IMR-90 (cell line): ENCODE measurements around the gene SELENOT. TPM values are rescaled to one million over a fixed set of nuclear protein-coding genes. Genes with fewer than 3 reads are reported as not detected.

Source experiments
- ATAC-seq: fragments of 200-7000 bp; cut with Tn5 transposase; 2 replicates; pipeline ENCODE4 v1.9.1; 2020; ENCODE audit warnings: low read depth, mild to moderate bottlenecking, moderate library complexity
- BruUV-seq: library from RNA; stranded (reverse); fragments of 400-500 nt; replicated peaks from 2 replicates; lab custom pipeline; 2021; lab: Mats Ljungman, UMichigan
- CTCF ChIA-PET: fragments of 300-600 bp; formaldehyde crosslinking; extraction: SDS; loops from one replicate; lab custom pipeline; 2021; ENCODE audit warnings: antibody characterized with exemption; lab: Yijun Ruan, JAX
- POLR2A ChIA-PET: fragments of 300-600 bp; sonication (Branson Sonifier 250); formaldehyde crosslinking; loops from one replicate; lab custom pipeline; 2022; ENCODE audit warnings: antibody characterized with exemption; ENCODE audit not compliant: unreplicated experiment; lab: Charles Lee
- DNase-seq: peaks from one replicate; pipeline ENCODE4 v3.0.0; 2013
- H2AFZ ChIP-seq: replicated peaks from 2 replicates; pipeline ENCODE3; 2013; ENCODE audit warnings: low read length, mild to moderate bottlenecking; ENCODE audit not compliant: poor library complexity
- H2AK5ac ChIP-seq: 2 replicates; pipeline ENCODE4 v1.6.1; 2013; ENCODE audit warnings: low read depth, low read length, inconsistent platforms
- H2AK9ac ChIP-seq: replicated peaks from 2 replicates; pipeline ENCODE3; 2013; ENCODE audit warnings: mild to moderate bottlenecking, low read depth, low read length, moderate library complexity; ENCODE audit not compliant: poor library complexity
- H2BK120ac ChIP-seq: 2 replicates; pipeline ENCODE4 v1.6.1; 2013; ENCODE audit warnings: low read depth, low read length, inconsistent platforms
- H2BK15ac ChIP-seq: 3 replicates; pipeline ENCODE4 v1.6.1; 2013; ENCODE audit warnings: low read depth, low read length, inconsistent platforms
- H2BK20ac ChIP-seq: 2 replicates; pipeline ENCODE4 v1.6.1; 2013; ENCODE audit warnings: low read depth, mild to moderate bottlenecking, inconsistent platforms, low read length, moderate library complexity
- H2BK5ac ChIP-seq: 2 replicates; pipeline ENCODE4 v1.6.1; 2013; ENCODE audit warnings: mild to moderate bottlenecking, low read depth, low read length, inconsistent platforms; ENCODE audit not compliant: poor library complexity, severe bottlenecking
- H3K14ac ChIP-seq: replicated peaks from 2 replicates; pipeline ENCODE4 v1.6.1; 2013; ENCODE audit warnings: low read depth, low read length, inconsistent platforms
- H3K18ac ChIP-seq: 2 replicates; pipeline ENCODE4 v1.6.1; 2013; ENCODE audit warnings: low read depth, low read length, control low read depth
- H3K23ac ChIP-seq: 2 replicates; pipeline ENCODE4 v1.6.1; 2013; ENCODE audit warnings: low read depth, low read length, inconsistent platforms
- H3K27ac ChIP-seq: 2 replicates; pipeline ENCODE4 v1.5.1; 2013; ENCODE audit warnings: mild to moderate bottlenecking, control low read depth, low read length; ENCODE audit not compliant: insufficient read depth
- H3K27me3 ChIP-seq: 2 replicates; pipeline ENCODE4 v1.6.1; 2013; ENCODE audit warnings: low read length; ENCODE audit not compliant: control insufficient read depth, insufficient read depth
- H3K36me3 ChIP-seq: 2 replicates; pipeline ENCODE4 v1.6.1; 2013; ENCODE audit warnings: low read length, mixed read lengths; ENCODE audit not compliant: control insufficient read depth, insufficient read depth
- H3K4ac ChIP-seq: 2 replicates; pipeline ENCODE4 v1.6.1; 2013; ENCODE audit warnings: low read depth, low read length, inconsistent platforms
- H3K4me1 ChIP-seq: 2 replicates; pipeline ENCODE4 v1.6.1; 2013; ENCODE audit warnings: low read length, mixed read lengths; ENCODE audit not compliant: control insufficient read depth, insufficient read depth
- H3K4me2 ChIP-seq: 2 replicates; pipeline ENCODE4 v1.6.1; 2013; ENCODE audit warnings: low read depth, mild to moderate bottlenecking, control low read depth, low read length, moderate library complexity
- H3K4me3 ChIP-seq: 2 replicates; pipeline ENCODE4 v1.5.1; 2013; ENCODE audit warnings: low read depth, mild to moderate bottlenecking, control low read depth, low read length, moderate library complexity; ENCODE audit not compliant: insufficient read depth
- H3K56ac ChIP-seq: 2 replicates; pipeline ENCODE4 v1.6.1; 2013; ENCODE audit warnings: low read length, inconsistent platforms; ENCODE audit not compliant: insufficient read depth; ENCODE audit errors: extremely low read depth
- H3K79me1 ChIP-seq, 2 experiments: 2 replicates each; pipeline ENCODE4 v1.6.1; 2013; ENCODE audit warnings: low read length in 2 of 2, inconsistent platforms in 1 of 2, low read depth in 1 of 2
- H3K9ac ChIP-seq: 2 replicates; pipeline ENCODE4 v1.6.1; 2013; ENCODE audit warnings: low read depth, low read length, control low read depth
- H3K9me1 ChIP-seq: 2 replicates; pipeline ENCODE4 v1.6.1; 2013; ENCODE audit warnings: low read length, inconsistent platforms; ENCODE audit not compliant: insufficient read depth
- H3K9me3 ChIP-seq: 2 replicates; pipeline ENCODE4 v1.6.1; 2013; ENCODE audit warnings: low read length; ENCODE audit not compliant: control insufficient read depth, insufficient read depth
- H4K20me1 ChIP-seq: 2 replicates; pipeline ENCODE4 v1.6.1; 2013; ENCODE audit warnings: low read length, inconsistent platforms; ENCODE audit not compliant: insufficient read depth
- H4K5ac ChIP-seq: 2 replicates; pipeline ENCODE4 v1.6.1; 2013; ENCODE audit warnings: mild to moderate bottlenecking, low read depth, low read length, control low read depth
- H4K8ac ChIP-seq, 2 experiments: 2 replicates each; pipeline ENCODE4 v1.6.1; 2013; ENCODE audit warnings: low read depth in 2 of 2, low read length in 2 of 2, control low read depth in 1 of 2, inconsistent platforms in 1 of 2
- H4K91ac ChIP-seq: 2 replicates; pipeline ENCODE4 v1.6.1; 2013; ENCODE audit warnings: low read depth, low read length, inconsistent platforms; ENCODE audit not compliant: insufficient read depth
- BHLHE40 ChIP-seq: fragments of 150-350 bp; IDR thresholded peaks from 2 replicates; pipeline ENCODE4 v1.6.1; 2016; ENCODE audit warnings: mild to moderate bottlenecking, low read depth, low read length
- CEBPB ChIP-seq: IDR thresholded peaks from 2 replicates; pipeline ENCODE4 v1.6.1; 2012; ENCODE audit warnings: low read depth, low read length, improper control_type of control experiment
- CHD1 ChIP-seq: IDR thresholded peaks from 2 replicates; pipeline ENCODE4 v1.6.1; 2012; ENCODE audit warnings: low read depth, low read length, improper control_type of control experiment
- CTCF ChIP-seq: conservative IDR thresholded peaks from 2 replicates; pipeline ENCODE4 v1.5.1; 2012; ENCODE audit warnings: mild to moderate bottlenecking, low read depth, low read length, improper control_type of control experiment
- ELK1 ChIP-seq: fragments of 150-350 bp; IDR thresholded peaks from 2 replicates; pipeline ENCODE4 v1.6.1; 2016; ENCODE audit warnings: low read depth, mild to moderate bottlenecking, low read length, moderate library complexity, borderline replicate concordance
- FOS ChIP-seq: fragments of 150-350 bp; IDR thresholded peaks from 2 replicates; pipeline ENCODE4 v1.6.1; 2016; ENCODE audit warnings: low read depth, low read length
- MAFK ChIP-seq: IDR thresholded peaks from 2 replicates; pipeline ENCODE4 v1.6.1; 2012; ENCODE audit warnings: low read depth, low read length, improper control_type of control experiment
- MAZ ChIP-seq: IDR thresholded peaks from 2 replicates; pipeline ENCODE4 v1.6.1; 2012; ENCODE audit warnings: low read depth, mild to moderate bottlenecking, low read length, improper control_type of control experiment, moderate library complexity, borderline replicate concordance
- MXI1 ChIP-seq: IDR thresholded peaks from 2 replicates; pipeline ENCODE4 v1.6.1; 2012; ENCODE audit warnings: low read depth, mild to moderate bottlenecking, low read length, moderate library complexity, borderline replicate concordance
- NFE2L2 ChIP-seq: fragments of 150-350 bp; IDR thresholded peaks from 2 replicates; pipeline ENCODE4 v1.6.1; 2016; ENCODE audit warnings: low read depth, mild to moderate bottlenecking, low read length
- POLR2A ChIP-seq: IDR thresholded peaks from 2 replicates; pipeline ENCODE4 v1.6.1; 2012; ENCODE audit warnings: mild to moderate bottlenecking, low read depth, low read length
- RCOR1 ChIP-seq: IDR thresholded peaks from 2 replicates; pipeline ENCODE4 v1.6.1; 2012; ENCODE audit warnings: mild to moderate bottlenecking, low read length, improper control_type of control experiment; ENCODE audit not compliant: insufficient replicate concordance
- USF2 ChIP-seq: fragments of 150-350 bp; IDR thresholded peaks from 2 replicates; pipeline ENCODE4 v1.6.1; 2017; ENCODE audit warnings: mild to moderate bottlenecking, antibody characterized with exemption, low read length, low read depth
- WGBS, 2 experiments: methylation state at CpG; one replicate each; pipeline versions ENCODE4 v1.1.5 to v1.1.7; 2013; ENCODE audit warnings: missing lambda C conversion rate in 2 of 2; ENCODE audit not compliant: insufficient read length in 1 of 2; ENCODE audit errors: extremely low coverage in 2 of 2; 5-methylcytosine and 5-hydroxymethylcytosine counted together
- dilution Hi-C: fragments of 300-500 bp; cut with HindIII; formaldehyde crosslinking; loops from one replicate; pipeline ENCODE4 v1.14.3; 2018; ENCODE audit warnings: low sequenced_read_pairs; ENCODE audit not compliant: unreplicated experiment
- in situ Hi-C: fragments of 300-500 bp; cut with MboI; formaldehyde crosslinking; loops from 3 replicates; pipeline ENCODE4 v1.14.3; 2019; ENCODE audit warnings: low sequenced_read_pairs, inconsistent platforms, mixed read lengths
- intact Hi-C: fragments of 100-400 bp; cut with micrococcal nuclease; formaldehyde crosslinking; loops from 2 replicates; pipeline ENCODE4 v1.10.0; 2022
- polyA plus RNA-seq, 3 experiments: library from polyadenylated mRNA; depleted of rRNA; stranded (reverse); fragments of >200 nt; gene quantifications; 2 replicates each; pipeline ENCODE4 v1.2.3, GENCODE V29; 2012; ENCODE audit warnings: low replicate concordance in 1 of 3
- total RNA-seq: library from RNA; depleted of rRNA; stranded (reverse); fragments of >200 nt; gene quantifications from 2 replicates; pipeline ENCODE4 v1.2.3, GENCODE V29; 2012

Gene SELENOT
- total and polyA plus RNA-seq, 2 of the 4 experiments (the other 2 are of a cell fraction): 365 to 415 TPM

- Histone ChIP-seq H3K9ac (no peak overlapping the region), H3K9me1 (no peaks in the 10 kb centered on the region; the same call in 1 of the 2 replicates), H3K4ac (no peak overlapping the region), H2AK5ac (no peak overlapping the region), H3K56ac (no peak overlapping the region), H2AK9ac (no peak overlapping the region), H2BK5ac (no peak overlapping the region), H3K27me3 (no peaks in the 10 kb centered on the region), H3K18ac (no peak overlapping the region), H4K8ac (no peak overlapping the region), H3K4me1 (peaks cover 2% of the 10 kb centered on the region; the same call in 1 of the 2 replicates), H4K5ac (no peak overlapping the region), H3K79me1 (0 out of 4 replicates have a peak, but pooled peaks cover 0 to 3% of the 10 kb centered on the region in 2 experiments), H2BK120ac (no peak overlapping the region), H2BK20ac (no peak overlapping the region), H3K14ac (no peak overlapping the region), H3K9me3 (no peaks in the 10 kb centered on the region), H4K91ac (no peak overlapping the region), H4K20me1 (no peaks in the 10 kb centered on the region), H2AFZ (no peak overlapping the region), H3K4me3 (no peak overlapping the region), H3K27ac (no peak overlapping the region), H3K36me3 (peaks cover 7% of the 10 kb centered on the region), H3K4me2 (no peak overlapping the region), H2BK15ac (no peak overlapping the region), H3K23ac (no peak overlapping the region)
- no peak for TF ChIP-seq USF2
- no peak for TF ChIP-seq MXI1
- no peak for TF ChIP-seq ELK1
- TF ChIP-seq CTCF: no peak
- TF ChIP-seq CEBPB: no peak
- no peak for TF ChIP-seq BHLHE40
- no peak for TF ChIP-seq MAFK
- no peak for TF ChIP-seq RCOR1
- no peak for TF ChIP-seq POLR2A
- no peak for TF ChIP-seq FOS
- TF ChIP-seq MAZ: no peak
- TF ChIP-seq CHD1: no peak
- no peak for TF ChIP-seq NFE2L2
- 88% methylated on average over 3 of the region's 7 CpGs; no CpG with 5 or more reads in 1 of the 2 experiments for WGBS, 2 experiments
- no peak for ATAC-seq
- DNase-seq: no peak
- CTCF ChIA-PET: no interaction called here
- dilution Hi-C loops: no loop called here
- POLR2A ChIA-PET: no interaction called here
- intact Hi-C loops: no loop called here
- no TSS peak for BruUV-seq
- in situ Hi-C loops: no loop called here
These were observed 28.5 kb downstream of the SELENOT start for GRCh38 chr3:150631515-150632221.
